Measurements from ENCODE around the gene GRK1.

The GRK1 gene

GRCh38 chr13:113651511-113652403 is 15.3 kb upstream of the GRK1 start:
- Histone ChIP-seq H3K9me3 (ENCODE audit: control insufficient read depth, insufficient read depth, low read depth, low read length) (no peaks in the 10 kb centered on the region), H3K4me1 (ENCODE audit: control insufficient read depth, insufficient read depth, low read length) (peaks cover 3% of the 10 kb centered on the region; the same call in 1 of the 2 replicates), H3K4me3 (ENCODE audit: low read depth, low read length) (no peak overlapping the region), H3K36me3 (ENCODE audit: control insufficient read depth in 2 of 2, insufficient read depth in 1 of 2, low read length in 2 of 2) (no peaks in the 10 kb centered on the region), H3K27ac (ENCODE audit: extremely low read depth, low read depth, low read length) (no peak overlapping the region)
- POLR2A ChIA-PET: no interaction called here
- TF ChIP-seq ZNF416 (tag by site-specific recombination; IDR thresholded peaks at IDR 0.05) (no peak), ZNF26 (tag by site-specific recombination; IDR thresholded peaks at IDR 0.05) (no peak), ZNF510 (tag by site-specific recombination; IDR thresholded peaks at IDR 0.05; ENCODE audit: insufficient replicate concordance) (no peak), ZNF350 (tag by site-specific recombination; IDR thresholded peaks at IDR 0.05) (no peak), ZNF239 (tag by site-specific recombination; IDR thresholded peaks at IDR 0.05) (no peak), ZNF610 (tag by site-specific recombination; IDR thresholded peaks at IDR 0.05; ENCODE audit: borderline replicate concordance) (no peak)
- CTCF ChIA-PET: interaction anchor here (0.5 to 0.7 kb wide), 2 partner anchors 90 to 590 kb away, joined by 3 read pairs; no protein-coding TSS in a partner anchor

- Histone ChIP-seq H3K9me3 (ENCODE audit: control insufficient read depth, insufficient read depth, low read depth, low read length) (no peaks in the 10 kb centered on the region), H3K4me1 (ENCODE audit: control insufficient read depth, insufficient read depth, low read length) (peaks cover 3% of the 10 kb centered on the region; the same call in 1 of the 2 replicates), H3K36me3 (ENCODE audit: control insufficient read depth in 2 of 2, insufficient read depth in 1 of 2, low read length in 2 of 2) (no peaks in the 10 kb centered on the region), H3K27ac (ENCODE audit: extremely low read depth, low read depth, low read length) (no peak overlapping the region), H3K4me3 (ENCODE audit: low read depth, low read length) (no peak overlapping the region)
- peak; percentile 99; the same call in 1 of the 2 replicates for TF ChIP-seq ZNF18 (tag by site-specific recombination; IDR thresholded peaks at IDR 0.05)
- TF ChIP-seq ZNF221 (tag by site-specific recombination; IDR thresholded peaks at IDR 0.05; ENCODE audit: borderline replicate concordance): no peak
- CTCF ChIA-PET: no interaction called here
- POLR2A ChIA-PET: no interaction called here
Observed at GRCh38 chr13:113652404-113653263, 14.4 kb upstream of the GRK1 start.

- Histone ChIP-seq H3K4me3 (ENCODE audit: low read depth, low read length) (no peak overlapping the region), H3K27ac (ENCODE audit: extremely low read depth, low read depth, low read length) (no peak overlapping the region), H3K9me3 (ENCODE audit: control insufficient read depth, insufficient read depth, low read depth, low read length) (no peaks in the 10 kb centered on the region), H3K4me1 (ENCODE audit: control insufficient read depth, insufficient read depth, low read length) (peaks cover 3% of the 10 kb centered on the region; the same call in 1 of the 2 replicates), H3K36me3 (ENCODE audit: control insufficient read depth in 2 of 2, insufficient read depth in 1 of 2, low read length in 2 of 2) (no peaks in the 10 kb centered on the region)
- ChIA-PET POLR2A (no interaction called here), CTCF (no interaction called here)
- TF ChIP-seq SCRT1 (tag by site-specific recombination; IDR thresholded peaks at IDR 0.05; ENCODE audit: borderline replicate concordance): no peak
- TF ChIP-seq FEZF1 (tag by site-specific recombination; IDR thresholded peaks at IDR 0.05): no peak
- no peak for TF ChIP-seq IKZF3 (tag by site-specific recombination; IDR thresholded peaks at IDR 0.05)
- TF ChIP-seq ZNF549 (tag by site-specific recombination; IDR thresholded peaks at IDR 0.05): no peak
- TF ChIP-seq ZNF837 (tag by site-specific recombination; IDR thresholded peaks at IDR 0.05): no peak
- TF ChIP-seq ZNF423 (tag by site-specific recombination; IDR thresholded peaks at IDR 0.05): 0 out of 2 replicates have a peak, but pooled peaks have one; percentile 27
- no peak for TF ChIP-seq RBAK (tag by site-specific recombination; IDR thresholded peaks at IDR 0.05)
- TF ChIP-seq KLF9 (tag by site-specific recombination; IDR thresholded peaks at IDR 0.05; ENCODE audit: low read depth): no peak
- TF ChIP-seq GLIS1 (tag by site-specific recombination; IDR thresholded peaks at IDR 0.05): peak; percentile 92
- no peak for TF ChIP-seq ZNF585B (tag by site-specific recombination; IDR thresholded peaks at IDR 0.05)
- TF ChIP-seq ZEB2 (tag by site-specific recombination; IDR thresholded peaks at IDR 0.05): no peak
- TF ChIP-seq ELK4 (IDR thresholded peaks at IDR 0.05; ENCODE audit: borderline replicate concordance, low read depth, low read length): no peak
- TF ChIP-seq ZIC2 (tag by site-specific recombination; IDR thresholded peaks at IDR 0.05): peak; percentile 88
Observed at GRCh38 chr13:113653264-113654174, 13.5 kb upstream of the GRK1 start.

Measured in HEK293 (cell line).